Measurements from ENCODE around the gene CCDC121. TPM values are rescaled to one million over a fixed set of nuclear protein-coding genes. Genes with fewer than 3 reads are reported as not detected.

The CCDC121 gene
- polyA plus RNA-seq, 1 donor (not counting 4 experiments of a cell fraction or from before 2014, with no cell fraction given): 1.1 TPM

GRCh38 chr2:27588308-27588707 is 40.5 kb downstream of the CCDC121 start:
- TF ChIP-seq CTCF (optimal IDR thresholded peaks at IDR 0.05 in 1 of 3, IDR thresholded peaks at IDR 0.05 in 1 of 3, conservative IDR thresholded peaks at IDR 0.05 in 1 of 3; ENCODE audit: extremely low read depth in 1 of 3, insufficient read depth in 2 of 3, low read length in 3 of 3) (no peak), EZH2 (IDR thresholded peaks at IDR 0.05; ENCODE audit: low read length) (no peak)
- Histone ChIP-seq H3K27ac (ENCODE audit: control insufficient read depth, insufficient read depth, low read length) (no peak overlapping the region), H4K20me1 (ENCODE audit: control insufficient read depth, extremely low read depth, insufficient read depth, low read length) (no peaks in the 10 kb centered on the region), H3K4me1 (ENCODE audit: control insufficient read depth, extremely low read depth, insufficient read depth, low read length) (peaks cover 30% of the 10 kb centered on the region), H3K4me3 (ENCODE audit: control insufficient read depth in 2 of 3, extremely low read depth in 1 of 3, insufficient read depth in 2 of 3, low read depth in 1 of 3, low read length in 3 of 3) (no peak overlapping the region), H3K36me3 (ENCODE audit: control insufficient read depth in 2 of 2, extremely low read depth in 1 of 2, insufficient read depth in 2 of 2, low read length in 2 of 2) (no peaks in the 10 kb centered on the region), H3K4me2 (ENCODE audit: control insufficient read depth, extremely low read depth, insufficient read depth, low read depth, low read length) (no peak overlapping the region), H3K9ac (ENCODE audit: control insufficient read depth, extremely low read depth, insufficient read depth, low read length) (no peak overlapping the region), H3K27me3 (ENCODE audit: control insufficient read depth, extremely low read depth, insufficient read depth, low read length) (no peaks in the 10 kb centered on the region), H3K9me3 (ENCODE audit: control insufficient read depth, low read depth, low read length) (no peaks in the 10 kb centered on the region), H3K79me2 (ENCODE audit: control insufficient read depth, insufficient read depth, low read length) (peaks cover 99% of the 10 kb centered on the region), H3K9me1 (ENCODE audit: control insufficient read depth, extremely low read depth, insufficient read depth, low read length) (no peaks in the 10 kb centered on the region), H2AFZ (ENCODE audit: control insufficient read depth, low read length) (no peak overlapping the region)
- FAIRE-seq (no peak), DNase-seq (ENCODE audit: low read depth, low spot score) (no peak)
- dilution Hi-C loops (cut with MboI; ENCODE audit: extremely low pct_ligation_motif_present, low sequenced_read_pairs): no loop called here

GRCh38 chr2:27587025-27587424 is 41.8 kb downstream of the CCDC121 start:
- H3K27ac ChIP-seq (ENCODE audit: control insufficient read depth, insufficient read depth, low read length): peak overlapping the region; percentile 22
- FAIRE-seq: no peak
- no peak for DNase-seq (ENCODE audit: low read depth, low spot score)
- H3K9me1 ChIP-seq (ENCODE audit: control insufficient read depth, extremely low read depth, insufficient read depth, low read length): no peaks in the 10 kb centered on the region
- TF ChIP-seq CTCF (optimal IDR thresholded peaks at IDR 0.05 in 1 of 3, IDR thresholded peaks at IDR 0.05 in 1 of 3, conservative IDR thresholded peaks at IDR 0.05 in 1 of 3; ENCODE audit: extremely low read depth in 1 of 3, insufficient read depth in 2 of 3, low read length in 3 of 3): no peak
- TF ChIP-seq EZH2 (IDR thresholded peaks at IDR 0.05; ENCODE audit: low read length): no peak
- peak overlapping the region; percentile 6 for H3K4me2 ChIP-seq (ENCODE audit: control insufficient read depth, extremely low read depth, insufficient read depth, low read depth, low read length)
- H3K36me3 ChIP-seq (ENCODE audit: control insufficient read depth in 2 of 2, extremely low read depth in 1 of 2, insufficient read depth in 2 of 2, low read length in 2 of 2): no peaks in the 10 kb centered on the region
- no peaks in the 10 kb centered on the region for H3K9me3 ChIP-seq (ENCODE audit: control insufficient read depth, low read depth, low read length)
- no peak overlapping the region for H3K4me3 ChIP-seq (ENCODE audit: control insufficient read depth in 2 of 3, extremely low read depth in 1 of 3, insufficient read depth in 2 of 3, low read depth in 1 of 3, low read length in 3 of 3)
- peaks cover 87% of the 10 kb centered on the region for H3K79me2 ChIP-seq (ENCODE audit: control insufficient read depth, insufficient read depth, low read length)
- no peak overlapping the region for H2AFZ ChIP-seq (ENCODE audit: control insufficient read depth, low read length)
- H3K4me1 ChIP-seq (ENCODE audit: control insufficient read depth, extremely low read depth, insufficient read depth, low read length): peaks cover 30% of the 10 kb centered on the region
- no peak overlapping the region for H3K9ac ChIP-seq (ENCODE audit: control insufficient read depth, extremely low read depth, insufficient read depth, low read length)
- dilution Hi-C loops (cut with MboI; ENCODE audit: extremely low pct_ligation_motif_present, low sequenced_read_pairs): no loop called here
- H4K20me1 ChIP-seq (ENCODE audit: control insufficient read depth, extremely low read depth, insufficient read depth, low read length): no peaks in the 10 kb centered on the region
- H3K27me3 ChIP-seq (ENCODE audit: control insufficient read depth, extremely low read depth, insufficient read depth, low read length): no peaks in the 10 kb centered on the region

Measured in keratinocyte (primary cell).